Stomach (tissue), 4 donors: ENCODE data around the gene EML4.

Source experiments
- EP300 ChIP-seq: sonication (generic); formaldehyde crosslinking; IDR thresholded peaks from one replicate; pipeline ENCODE4 v1.6.1; 2017; ENCODE audit warnings: antibody characterized with exemption
- POLR2A ChIP-seq, 4 donors: fragments of 450-650 bp; IDR thresholded peaks; one replicate each; pipeline ENCODE4 v1.6.1; 2016; ENCODE audit warnings: antibody characterized with exemption in 4 of 4, control low read depth in 2 of 4, mild to moderate bottlenecking in 1 of 4, moderate library complexity in 1 of 4
- TF ChIP-seq, protein P1 (sequence below), 7 experiments: fragments of 450-650 bp in 4 of 7; fragments of 200-600 bp in 3 of 7; sonication (generic) in 3 of 7; IDR thresholded peaks; one replicate each; pipeline ENCODE4 v1.5.1; 2016 to 2019; ENCODE audit warnings: antibody characterized with exemption in 7 of 7, control low read depth in 2 of 7, mild to moderate bottlenecking in 1 of 7

DNA sequence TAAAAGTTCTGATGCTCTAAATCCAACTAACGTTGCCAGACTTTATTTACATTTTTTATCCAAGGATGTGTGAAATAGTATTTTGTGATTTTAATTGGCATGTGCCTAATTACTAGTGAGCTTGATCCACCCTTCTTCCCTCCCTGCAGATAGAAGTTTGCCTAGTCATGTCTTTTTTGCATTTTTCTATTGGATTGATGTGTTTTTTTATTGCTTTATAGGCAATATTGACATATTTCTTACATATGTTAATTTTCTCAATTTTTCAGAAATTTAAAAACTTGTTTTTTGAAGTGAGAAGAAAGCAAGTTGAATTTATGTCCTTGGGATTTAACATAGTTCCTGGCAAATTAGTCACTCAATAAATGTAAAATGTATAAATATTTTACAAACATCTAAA lies 56.4 kb downstream of the EML4 start:
- TF ChIP-seq, protein P1, sequence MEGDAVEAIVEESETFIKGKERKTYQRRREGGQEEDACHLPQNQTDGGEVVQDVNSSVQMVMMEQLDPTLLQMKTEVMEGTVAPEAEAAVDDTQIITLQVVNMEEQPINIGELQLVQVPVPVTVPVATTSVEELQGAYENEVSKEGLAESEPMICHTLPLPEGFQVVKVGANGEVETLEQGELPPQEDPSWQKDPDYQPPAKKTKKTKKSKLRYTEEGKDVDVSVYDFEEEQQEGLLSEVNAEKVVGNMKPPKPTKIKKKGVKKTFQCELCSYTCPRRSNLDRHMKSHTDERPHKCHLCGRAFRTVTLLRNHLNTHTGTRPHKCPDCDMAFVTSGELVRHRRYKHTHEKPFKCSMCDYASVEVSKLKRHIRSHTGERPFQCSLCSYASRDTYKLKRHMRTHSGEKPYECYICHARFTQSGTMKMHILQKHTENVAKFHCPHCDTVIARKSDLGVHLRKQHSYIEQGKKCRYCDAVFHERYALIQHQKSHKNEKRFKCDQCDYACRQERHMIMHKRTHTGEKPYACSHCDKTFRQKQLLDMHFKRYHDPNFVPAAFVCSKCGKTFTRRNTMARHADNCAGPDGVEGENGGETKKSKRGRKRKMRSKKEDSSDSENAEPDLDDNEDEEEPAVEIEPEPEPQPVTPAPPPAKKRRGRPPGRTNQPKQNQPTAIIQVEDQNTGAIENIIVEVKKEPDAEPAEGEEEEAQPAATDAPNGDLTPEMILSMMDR (IDR thresholded peaks at IDR 0.05), result no peak
- TF ChIP-seq EP300 (no peak), POLR2A (IDR thresholded peaks at IDR 0.05) (no peak)
